Fibroblast of skin of abdomen (primary cell): ENCODE results near the gene HERC3.

ENCODE experiments used
- DNase-seq: peaks from one replicate; pipeline ENCODE4 v3.0.0-alpha.2; 2013

Gene HERC3

DNA sequence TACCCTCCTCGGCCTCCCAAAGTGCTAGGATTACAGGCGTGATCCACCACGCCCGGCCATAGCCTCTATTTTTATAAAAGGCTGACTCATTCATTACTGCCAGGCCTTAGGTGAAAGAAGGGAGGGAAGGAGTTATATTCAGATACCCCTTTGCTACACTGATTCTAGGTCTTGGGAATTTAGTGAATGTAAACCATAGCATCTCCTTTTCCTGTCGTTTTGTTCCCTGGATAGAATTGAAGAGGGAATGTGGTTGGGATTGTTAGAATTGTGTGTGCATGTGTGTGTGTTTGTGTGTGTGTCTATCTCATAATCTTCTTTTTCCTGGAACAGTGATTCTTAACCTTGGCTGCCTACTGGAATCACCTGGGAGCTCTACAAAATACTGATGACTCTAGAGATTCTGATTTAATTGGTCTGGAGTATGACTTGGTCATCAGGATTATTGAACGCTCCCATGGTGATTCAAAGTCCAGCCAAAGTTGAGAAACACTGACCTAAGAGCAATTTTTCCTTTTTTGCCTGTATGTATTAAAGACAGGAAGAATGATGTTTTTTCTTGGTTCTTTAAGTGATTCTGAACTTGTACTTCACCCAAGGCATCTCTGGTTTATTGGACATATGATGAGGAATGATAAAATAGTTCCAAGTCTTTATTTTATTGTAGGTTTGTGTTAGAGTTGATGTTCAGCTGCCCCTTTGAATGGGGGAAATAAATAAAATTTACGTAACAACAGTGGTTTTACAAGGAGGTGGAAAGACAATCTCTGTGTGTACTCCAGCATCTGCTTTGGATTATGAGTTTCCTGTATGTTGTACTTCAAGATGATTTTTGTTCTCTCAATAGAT lies 68.4 kb downstream of the HERC3 start:
- DNase-seq = peak; percentile 78

DNA sequence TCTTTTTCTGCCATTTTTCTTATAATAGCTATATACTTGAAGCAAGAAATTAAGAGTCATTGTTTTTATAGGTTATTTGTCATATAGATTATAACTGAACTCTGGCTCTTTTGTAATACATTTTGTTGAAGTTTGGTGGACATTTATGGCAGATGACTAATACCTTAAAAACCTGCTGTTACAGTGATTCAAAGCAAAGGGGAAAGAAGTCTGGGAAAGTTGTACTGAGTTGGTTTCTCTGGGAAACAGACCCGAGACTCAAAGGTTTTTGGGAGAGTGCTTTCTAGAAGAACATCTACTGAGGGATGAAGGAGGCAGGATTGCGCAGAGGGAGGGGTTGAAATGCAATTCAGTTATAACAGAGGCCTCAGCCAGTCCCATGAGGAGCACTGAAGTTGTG lies 69.5 kb downstream of the HERC3 start:
- DNase-seq = peak; percentile 80

GRCh38 chr4:88672987-88673386 lies 80.7 kb downstream of the HERC3 start:
- DNase-seq = no peak

- no peak for DNase-seq
Measured at GRCh38 chr4:88673886-88674285, 81.6 kb downstream of the HERC3 start.

DNA sequence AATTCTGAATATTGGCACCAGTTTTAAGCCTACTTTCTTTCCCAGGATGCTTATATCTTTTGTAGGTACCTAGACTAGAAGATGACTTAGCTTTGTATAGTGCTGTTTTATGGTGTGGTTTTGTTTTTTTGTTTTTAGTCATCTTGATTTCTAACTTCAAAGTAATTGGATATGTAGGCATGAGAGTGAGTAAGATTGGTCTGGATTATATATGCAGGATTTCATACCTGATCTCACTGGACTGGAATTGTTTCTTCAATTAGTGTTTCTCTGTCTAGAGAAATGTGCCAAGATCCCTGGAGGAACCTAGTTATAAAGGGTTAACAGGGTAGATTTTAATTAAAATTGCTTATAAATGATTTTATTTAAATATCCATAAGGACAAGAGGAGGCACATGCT lies 82.3 kb downstream of the HERC3 start:
- DNase-seq = peak; percentile 56

GRCh38 chr4:88674979-88675378 lies 82.7 kb downstream of the HERC3 start:
- DNase-seq = peak; percentile 62

GRCh38 chr4:88675543-88675942 lies 83.3 kb downstream of the HERC3 start:
- no peak for DNase-seq

DNA sequence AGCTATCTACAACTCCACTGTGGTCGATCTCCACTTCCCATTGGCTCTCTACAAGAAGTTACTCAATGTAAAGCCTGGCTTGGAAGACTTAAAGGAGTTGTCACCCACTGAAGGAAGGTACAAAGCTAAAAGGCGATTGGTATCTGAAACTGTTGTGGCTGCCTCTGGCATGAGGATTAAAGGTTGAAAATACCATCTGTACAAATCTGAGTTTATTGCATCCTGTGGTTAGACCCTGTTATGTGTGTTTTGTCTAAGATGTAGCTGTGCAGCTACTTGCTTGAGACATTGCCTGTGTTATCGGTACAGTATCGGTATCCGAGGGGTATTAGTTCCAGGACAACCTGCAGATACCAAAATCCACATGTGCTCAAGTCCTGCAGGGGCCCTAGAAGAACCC lies 88.9 kb downstream of the HERC3 start:
- DNase-seq = no peak

DNA sequence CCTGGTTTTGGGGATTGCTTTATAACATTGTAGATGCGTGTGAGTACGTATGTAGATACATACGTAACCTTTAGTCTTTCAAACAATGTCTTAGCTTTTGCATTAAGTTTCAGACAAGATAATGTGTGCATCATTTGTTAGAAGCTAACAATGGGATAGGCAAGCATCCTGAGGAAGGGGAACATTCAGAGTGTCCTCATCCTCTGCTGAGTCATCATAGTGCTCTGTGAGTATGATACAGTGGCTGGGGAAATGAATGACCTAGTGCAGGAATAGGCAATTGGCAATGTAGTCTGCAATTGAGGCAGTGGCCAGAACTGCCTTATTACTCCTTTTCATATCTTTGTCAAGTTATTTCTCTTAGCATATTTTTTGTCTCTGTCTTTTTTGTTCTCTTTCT lies 98.1 kb downstream of the HERC3 start:
- DNase-seq = peak; percentile 44

DNA sequence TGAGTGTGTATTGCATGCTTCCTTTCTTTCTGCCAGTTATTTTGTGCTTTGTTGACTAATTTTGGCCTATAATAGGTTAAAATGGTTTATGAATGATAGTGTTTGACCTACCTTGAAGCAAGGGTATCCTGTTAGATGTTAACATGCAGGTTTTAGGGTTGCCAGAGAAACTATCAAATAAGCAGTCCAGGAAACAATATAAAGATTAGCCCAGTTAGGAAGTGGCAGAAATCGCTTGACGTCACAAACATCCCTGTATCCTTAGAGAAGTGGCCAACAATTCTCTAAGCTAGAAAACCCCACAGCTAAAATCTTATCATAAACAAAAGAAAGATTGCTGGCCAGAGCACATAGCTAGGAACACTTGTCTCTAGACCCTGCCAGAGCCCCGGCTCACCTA lies 101.5 kb downstream of the HERC3 start:
- no peak for DNase-seq

GRCh38 chr4:88696630-88697029 lies 104.3 kb downstream of the HERC3 start:
- no peak for DNase-seq

GRCh38 chr4:88697141-88697540 lies 104.9 kb downstream of the HERC3 start:
- peak; percentile 27 for DNase-seq

DNA sequence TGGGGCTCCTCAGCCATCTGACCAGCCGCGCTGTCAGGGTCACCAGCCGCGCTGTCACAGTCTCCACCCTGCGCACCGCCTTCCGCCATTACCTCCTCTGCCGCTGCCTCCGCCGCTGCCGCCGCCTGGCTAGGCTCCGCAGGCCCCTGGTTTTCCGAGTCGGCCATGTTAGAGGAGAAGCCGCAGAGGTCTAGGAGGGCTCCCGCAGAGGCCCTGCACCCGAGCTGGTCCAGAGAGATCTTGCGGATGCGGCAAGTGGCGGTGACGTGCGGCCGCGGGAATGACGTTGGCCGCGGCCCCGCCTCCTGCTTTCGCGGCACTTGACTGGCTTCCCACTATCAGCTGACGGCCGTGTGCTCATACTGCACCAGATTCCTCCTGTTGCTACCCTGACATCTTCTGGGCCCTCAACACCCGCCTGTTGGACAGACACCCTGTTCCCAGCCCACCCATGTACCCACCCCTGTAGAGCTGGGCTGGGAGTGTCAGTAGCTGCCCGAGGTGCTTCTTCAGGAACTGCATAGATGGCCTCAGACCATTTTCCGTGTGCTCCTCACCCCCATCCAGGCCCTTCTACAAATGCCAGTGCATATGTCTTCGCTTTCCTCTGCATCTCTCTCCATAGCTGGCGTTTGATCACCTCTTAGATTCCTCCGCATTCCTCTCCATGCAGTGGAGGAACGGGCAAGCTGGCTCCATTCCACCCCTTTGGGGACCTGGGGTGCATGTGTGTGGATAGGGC lies 105.5 kb downstream of the HERC3 start, which contains the start of gene NAP1L5:
TSS of gene NAP1L5 (minus strand) at position 242 of the 742 bp plus-strand sequence. CDS start at position 167, 75 bp downstream.
- DNase-seq = peak; percentile 72

DNA sequence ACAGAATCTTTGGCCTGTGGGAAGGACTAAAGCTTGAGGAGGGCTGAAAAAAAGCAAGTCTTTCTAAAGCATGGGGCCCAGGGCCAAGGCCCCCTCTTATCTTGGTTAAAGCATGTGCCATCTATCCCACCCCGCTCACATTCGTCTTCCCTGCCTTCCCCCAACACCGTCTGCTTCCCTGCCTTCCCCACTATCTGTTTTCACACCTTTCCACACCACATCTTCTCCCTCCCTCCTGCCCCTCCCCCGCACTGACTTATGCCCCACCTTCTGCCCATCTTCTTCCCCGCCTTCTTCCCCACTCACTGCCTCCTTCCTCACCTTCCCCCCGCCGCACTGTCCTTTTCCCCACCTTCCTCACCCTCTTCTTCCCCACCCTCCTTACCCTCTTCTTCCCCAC lies 106.2 kb downstream of the HERC3 start:
- DNase-seq = no peak

DNA sequence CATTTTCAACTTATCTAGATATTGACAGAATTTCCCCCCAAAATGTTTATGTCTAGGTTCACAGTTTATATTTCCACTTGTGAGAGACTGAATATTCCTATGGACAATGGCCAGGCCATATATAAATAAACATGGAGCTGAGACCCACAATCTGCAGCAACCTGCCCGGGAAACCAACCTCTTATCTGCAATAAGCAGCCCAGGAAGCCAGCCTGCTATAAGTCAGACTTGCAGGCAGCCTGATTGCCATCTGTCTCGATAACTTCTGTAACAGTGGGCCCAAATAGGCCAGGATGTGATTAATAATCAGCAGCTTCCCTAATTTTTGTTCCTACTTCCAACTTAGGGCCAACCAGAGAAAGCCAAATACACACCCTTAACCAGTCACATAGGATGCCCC lies 110.5 kb downstream of the HERC3 start:
- DNase-seq = no peak

- DNase-seq = no peak
Measured at GRCh38 chr4:88705223-88705622, 112.9 kb downstream of the HERC3 start.

GRCh38 chr4:88705805-88706492 lies 113.7 kb downstream of the HERC3 start:
- DNase-seq = peak; percentile 32

GRCh38 chr4:88706574-88706973 lies 114.3 kb downstream of the HERC3 start:
- peak; percentile 66 for DNase-seq

GRCh38 chr4:88709989-88710388 lies 117.7 kb downstream of the HERC3 start:
- no peak for DNase-seq

- no peak for DNase-seq
Measured at GRCh38 chr4:88713782-88714181, 121.5 kb downstream of the HERC3 start.

- DNase-seq = no peak
Measured at GRCh38 chr4:88718098-88718497, 125.8 kb downstream of the HERC3 start.

DNA sequence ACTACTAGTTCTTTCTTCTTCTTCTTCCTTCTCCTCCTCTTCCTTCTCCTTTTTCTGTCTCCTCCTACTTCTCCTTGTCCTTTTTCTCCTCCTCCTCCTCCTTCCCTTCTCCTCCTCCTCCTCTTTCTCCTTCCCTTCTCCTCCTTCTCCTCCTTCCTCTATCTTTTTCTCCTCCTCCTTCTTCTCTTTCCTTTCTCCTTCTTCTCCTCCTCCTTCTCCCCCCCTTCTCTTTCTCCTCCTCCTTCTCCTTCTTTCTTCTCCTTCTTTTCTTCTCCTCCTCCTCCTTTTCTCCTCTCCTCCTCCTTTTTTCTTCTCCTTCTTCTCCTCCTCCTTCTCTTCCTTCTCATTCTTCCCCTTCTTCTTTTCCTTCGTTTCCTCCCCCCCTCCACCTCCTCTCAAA lies 127.1 kb downstream of the HERC3 start:
- no peak for DNase-seq
